T-helper 2 cell (primary cell): ENCODE measurements around the gene UBE2U.

Experiments
- DNase-seq, 5 experiments: peaks; one replicate each; pipeline versions ENCODE4 v3.0.0 to v3.0.0-alpha.2; 2012 to 2022

Gene UBE2U

GRCh38 chr1:64295561-64295960 lies 92.1 kb downstream of the UBE2U start:
- DNase-seq: no peak

- no peak for DNase-seq
Measured at GRCh38 chr1:64296459-64296858, 93.0 kb downstream of the UBE2U start.

- DNase-seq: no peak
Measured at GRCh38 chr1:64302194-64302593, 98.8 kb downstream of the UBE2U start.

- no peak for DNase-seq
Measured at GRCh38 chr1:64302971-64303370, 99.5 kb downstream of the UBE2U start.

- DNase-seq: no peak
Measured at GRCh38 chr1:64304823-64305222, 101.4 kb downstream of the UBE2U start.

GRCh38 chr1:64308866-64309265 lies 105.4 kb downstream of the UBE2U start:
- no peak for DNase-seq

GRCh38 chr1:64309431-64309831 lies 106.0 kb downstream of the UBE2U start:
- no peak for DNase-seq

GRCh38 chr1:64310760-64311159 lies 107.3 kb downstream of the UBE2U start:
- no peak for DNase-seq

GRCh38 chr1:64312431-64312830 lies 109.0 kb downstream of the UBE2U start:
- no peak for DNase-seq

GRCh38 chr1:64315402-64315801 lies 112.0 kb downstream of the UBE2U start:
- DNase-seq: no peak
